Right lung (tissue), 5 donors: ENCODE results near the gene FTO. TPM values are rescaled to one million over a fixed set of nuclear protein-coding genes. Genes with fewer than 3 reads are reported as not detected.
A peak's percentile ranks its signal among the peaks of the same experiment; 100 is the strongest.
"Not testable (repeated sequence)": the region's sequence is repeated elsewhere in the genome, so short reads cannot be mapped to it uniquely, and the experiment has no call there.

Experiments used
- DNase-seq, 2 donors: peaks; one replicate each; pipeline ENCODE4 v3.0.0-alpha.2; 2013
- polyA plus RNA-seq, 5 donors: library from polyadenylated mRNA; unstranded; fragments of 120-200 nt; gene quantifications; one replicate each; pipeline versions ENCODE4 v1.2.1 to v1.2.3, GENCODE V29; 2013; ENCODE audit warnings: inconsistent platforms in 1 of 5, low replicate concordance in 1 of 5; ENCODE audit not compliant: insufficient read length in 5 of 5, insufficient read depth in 1 of 5

FTO gene
- polyA plus RNA-seq, 5 donors, result 73.5 to 94.5 (median 92.2) TPM

GRCh38 chr16:54175552-54176375, 471.8 kb downstream of the FTO start:
- no peak for DNase-seq

GRCh38 chr16:54176376-54176901, 472.5 kb downstream of the FTO start:
- no peak for DNase-seq

GRCh38 chr16:54177052-54177861, 473.3 kb downstream of the FTO start:
- DNase-seq, result no peak

- DNase-seq, result no peak
Observed at GRCh38 chr16:54177862-54178477, 474.0 kb downstream of the FTO start.

GRCh38 chr16:54178478-54178976, 474.6 kb downstream of the FTO start:
- DNase-seq, result no peak

GRCh38 chr16:54180421-54181359, 476.7 kb downstream of the FTO start:
- DNase-seq, result no peak

- DNase-seq, result not testable (repeated sequence)
Observed at GRCh38 chr16:54181683-54182329, 477.9 kb downstream of the FTO start.

GRCh38 chr16:54185045-54185444, 481.1 kb downstream of the FTO start:
- no peak for DNase-seq

GRCh38 chr16:54191163-54191562, 487.2 kb downstream of the FTO start:
- DNase-seq, result no peak

- no peak for DNase-seq
Observed at GRCh38 chr16:54191592-54191991, 487.6 kb downstream of the FTO start.

GRCh38 chr16:54193013-54193664, 489.2 kb downstream of the FTO start:
- DNase-seq, result no peak

GRCh38 chr16:54193665-54194333, 489.8 kb downstream of the FTO start:
- DNase-seq, result peak; percentile 66 to 67

GRCh38 chr16:54194334-54194743, 490.4 kb downstream of the FTO start:
- DNase-seq, result no peak

GRCh38 chr16:54197758-54198157, 493.8 kb downstream of the FTO start:
- DNase-seq, result no peak

- no peak for DNase-seq
Observed at GRCh38 chr16:54199487-54200160, 495.7 kb downstream of the FTO start.

GRCh38 chr16:54200161-54200534, 496.2 kb downstream of the FTO start:
- no peak for DNase-seq

GRCh38 chr16:54200720-54201119, 496.8 kb downstream of the FTO start:
- no peak for DNase-seq

- no peak for DNase-seq
Observed at GRCh38 chr16:54201200-54201599, 497.2 kb downstream of the FTO start.
